Ammon's horn (tissue), 1 donor: Measurements from ENCODE around the gene USP17L12.
"Not testable (repeated sequence)": the region's sequence is repeated elsewhere in the genome, so short reads cannot be mapped to it uniquely, and the experiment has no call there.

Experiments used
- DNase-seq: peaks from one replicate; pipeline ENCODE4 v3.0.0-alpha.2; 2016; ENCODE audit warnings: low spot score

Gene USP17L12, protein sequence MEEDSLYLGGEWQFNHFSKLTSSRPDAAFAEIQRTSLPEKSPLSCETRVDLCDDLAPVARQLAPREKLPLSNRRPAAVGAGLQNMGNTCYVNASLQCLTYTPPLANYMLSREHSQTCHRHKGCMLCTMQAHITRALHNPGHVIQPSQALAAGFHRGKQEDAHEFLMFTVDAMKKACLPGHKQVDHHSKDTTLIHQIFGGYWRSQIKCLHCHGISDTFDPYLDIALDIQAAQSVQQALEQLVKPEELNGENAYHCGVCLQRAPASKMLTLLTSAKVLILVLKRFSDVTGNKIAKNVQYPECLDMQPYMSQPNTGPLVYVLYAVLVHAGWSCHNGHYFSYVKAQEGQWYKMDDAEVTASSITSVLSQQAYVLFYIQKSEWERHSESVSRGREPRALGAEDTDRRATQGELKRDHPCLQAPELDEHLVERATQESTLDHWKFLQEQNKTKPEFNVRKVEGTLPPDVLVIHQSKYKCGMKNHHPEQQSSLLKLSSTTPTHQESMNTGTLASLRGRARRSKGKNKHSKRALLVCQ

GRCh38 chr4:9219852-9220251 is at the start of gene USP17L12:
USP17L12 (plus strand) TSS chr4:9220152; CDS start chr4:9220152, 0 bp downstream.
- DNase-seq: not testable (repeated sequence)

DNA sequence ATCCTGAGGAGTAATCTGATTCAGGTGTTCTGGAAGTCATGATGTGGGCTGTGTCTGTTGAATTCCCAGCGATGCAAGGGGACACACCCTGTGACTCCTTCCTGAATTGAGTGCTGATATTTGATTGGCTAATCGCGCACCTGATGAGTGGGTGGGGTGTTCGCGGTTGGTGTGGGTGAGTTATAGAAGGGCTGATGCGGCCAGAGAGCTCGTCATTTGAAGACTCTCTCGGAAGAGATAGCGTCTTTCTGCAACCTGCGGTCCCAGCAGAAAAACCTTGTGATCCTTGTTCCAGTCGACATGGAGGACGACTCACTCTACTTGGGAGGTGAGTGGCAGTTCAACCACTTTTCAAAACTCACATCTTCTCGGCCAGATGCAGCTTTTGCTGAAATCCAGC is 9.6 kb upstream of the USP17L12 start, which contains the start of gene USP17L10:
Gene USP17L10 (plus strand): TSS at position 301 of the 400 bp plus-strand sequence. CDS start 0 bp downstream, at position 301.
- DNase-seq: not testable (repeated sequence)

DNA sequence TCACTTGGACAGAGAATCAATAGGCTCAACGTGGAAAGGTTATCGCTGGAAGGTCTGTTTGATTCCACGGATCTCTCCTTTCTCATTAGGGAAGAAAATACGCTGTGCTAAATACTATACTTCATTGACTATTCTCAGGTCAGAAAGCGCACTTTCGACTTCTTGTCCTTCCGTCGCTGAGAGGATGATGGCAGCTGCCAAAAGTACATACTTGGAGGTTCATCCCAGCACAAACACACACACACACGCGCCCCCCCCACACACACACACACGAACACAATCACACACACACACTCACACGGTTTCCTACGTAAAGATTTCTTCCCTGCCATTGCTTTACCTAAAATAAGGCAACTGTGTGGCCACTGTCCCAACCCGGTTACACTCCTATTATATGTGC is 5.3 kb upstream of the USP17L12 start:
- DNase-seq: not testable (repeated sequence)

- not testable (repeated sequence) for DNase-seq
Observed at GRCh38 chr4:9215105-9215504, 4.8 kb upstream of the USP17L12 start, which contains the start of gene USP17L11. USP17L11 (plus strand) TSS chr4:9215405; CDS start chr4:9215405, 0 bp downstream.

- not testable (repeated sequence) for DNase-seq
Observed at GRCh38 chr4:9224596-9224995, 4.6 kb downstream of the USP17L12 start, which contains the start of gene USP17L13. USP17L13 (plus strand) TSS chr4:9224896; CDS start chr4:9224896, 0 bp downstream.

DNA sequence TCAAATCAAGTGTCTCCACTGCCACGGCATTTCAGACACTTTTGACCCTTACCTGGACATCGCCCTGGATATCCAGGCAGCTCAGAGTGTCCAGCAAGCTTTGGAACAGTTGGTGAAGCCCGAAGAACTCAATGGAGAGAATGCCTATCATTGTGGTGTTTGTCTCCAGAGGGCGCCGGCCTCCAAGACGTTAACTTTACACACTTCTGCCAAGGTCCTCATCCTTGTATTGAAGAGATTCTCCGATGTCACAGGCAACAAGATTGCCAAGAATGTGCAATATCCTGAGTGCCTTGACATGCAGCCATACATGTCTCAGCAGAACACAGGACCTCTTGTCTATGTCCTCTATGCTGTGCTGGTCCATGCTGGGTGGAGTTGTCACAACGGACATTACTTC is 10.3 kb downstream of the USP17L12 start:
- DNase-seq: not testable (repeated sequence)

GRCh38 chr4:9234085-9234484 is 14.1 kb downstream of the USP17L12 start, which contains the start of gene USP17L15:
USP17L15 (plus strand) TSS chr4:9234385; CDS start chr4:9234385, 0 bp downstream.
- not testable (repeated sequence) for DNase-seq

- peak; percentile 1 for DNase-seq
Observed at GRCh38 chr4:9238461-9238860, 18.5 kb downstream of the USP17L12 start.

GRCh38 chr4:9243579-9243978 is 23.6 kb downstream of the USP17L12 start, which contains the start of gene USP17L17:
USP17L17 (plus strand) TSS chr4:9243879; CDS start chr4:9243879, 0 bp downstream.
- DNase-seq: not testable (repeated sequence)

GRCh38 chr4:9247953-9248680 is 28.2 kb downstream of the USP17L12 start, which contains the start of gene USP17L18:
USP17L18 (plus strand) TSS chr4:9248630; CDS start chr4:9248630, 0 bp downstream.
- peak; percentile 1 for DNase-seq

DNA sequence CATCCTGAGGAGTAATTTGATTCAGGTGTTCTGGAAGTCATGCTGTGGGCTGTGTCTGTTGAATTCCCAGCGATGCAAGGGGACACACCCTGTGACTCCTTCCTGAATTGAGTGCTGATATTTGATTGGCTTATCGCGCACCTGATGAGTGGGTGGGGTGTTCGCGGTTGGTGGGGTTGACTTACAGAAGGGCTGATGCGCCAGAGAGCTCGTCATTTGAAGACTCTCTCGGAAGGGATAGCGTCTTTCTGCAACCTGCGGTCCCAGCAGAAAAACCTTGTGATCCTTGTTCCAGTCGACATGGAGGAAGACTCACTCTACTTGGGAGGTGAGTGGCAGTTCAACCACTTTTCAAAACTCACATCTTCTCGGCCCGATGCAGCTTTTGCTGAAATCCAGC is 33.1 kb downstream of the USP17L12 start, which contains the start of gene USP17L19:
Gene USP17L19 (plus strand): TSS at position 301 of the 400 bp plus-strand sequence. CDS start 0 bp downstream, at position 301.
- DNase-seq: not testable (repeated sequence)

- DNase-seq: not testable (repeated sequence)
Observed at GRCh38 chr4:9257824-9258223, 37.9 kb downstream of the USP17L12 start, which contains the start of gene USP17L20. USP17L20 (plus strand) TSS chr4:9258124; CDS start chr4:9258124, 0 bp downstream.

DNA sequence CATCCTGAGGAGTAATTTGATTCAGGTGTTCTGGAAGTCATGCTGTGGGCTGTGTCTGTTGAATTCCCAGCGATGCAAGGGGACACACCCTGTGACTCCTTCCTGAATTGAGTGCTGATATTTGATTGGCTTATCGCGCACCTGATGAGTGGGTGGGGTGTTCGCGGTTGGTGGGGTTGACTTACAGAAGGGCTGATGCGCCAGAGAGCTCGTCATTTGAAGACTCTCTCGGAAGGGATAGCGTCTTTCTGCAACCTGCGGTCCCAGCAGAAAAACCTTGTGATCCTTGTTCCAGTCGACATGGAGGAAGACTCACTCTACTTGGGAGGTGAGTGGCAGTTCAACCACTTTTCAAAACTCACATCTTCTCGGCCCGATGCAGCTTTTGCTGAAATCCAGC is 42.6 kb downstream of the USP17L12 start, which contains the start of gene USP17L21:
Gene USP17L21 (plus strand): TSS at position 301 of the 400 bp plus-strand sequence. CDS start 0 bp downstream, at position 301.
- not testable (repeated sequence) for DNase-seq

DNA sequence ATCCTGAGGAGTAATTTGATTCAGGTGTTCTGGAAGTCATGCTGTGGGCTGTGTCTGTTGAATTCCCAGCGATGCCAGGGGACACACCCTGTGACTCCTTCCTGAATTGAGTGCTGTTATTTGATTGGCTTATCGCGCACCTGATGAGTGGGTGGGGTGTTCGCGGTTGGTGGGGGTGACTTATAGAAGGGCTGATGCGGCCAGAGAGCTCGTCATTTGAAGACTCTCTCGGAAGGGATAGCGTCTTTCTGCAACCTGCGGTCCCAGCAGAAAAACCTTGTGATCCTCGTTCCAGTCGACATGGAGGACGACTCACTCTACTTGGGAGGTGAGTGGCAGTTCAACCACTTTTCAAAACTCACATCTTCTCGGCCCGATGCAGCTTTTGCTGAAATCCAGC is 47.4 kb downstream of the USP17L12 start, which contains the start of gene USP17L22:
Gene USP17L22 (plus strand): TSS at position 301 of the 400 bp plus-strand sequence. CDS start 0 bp downstream, at position 301.
- DNase-seq: not testable (repeated sequence)
